Measurements from ENCODE around the gene PPP1R27.
"Not testable (repeated sequence)": the region's sequence is repeated elsewhere in the genome, so short reads cannot be mapped to it uniquely, and the experiment has no call there.

PPP1R27 gene

GRCh38 chr17:81840826-81841778 lies 6.3 kb upstream of the PPP1R27 start:
- DNase-seq (ENCODE audit: low read depth in 2 of 2) = no peak

DNA sequence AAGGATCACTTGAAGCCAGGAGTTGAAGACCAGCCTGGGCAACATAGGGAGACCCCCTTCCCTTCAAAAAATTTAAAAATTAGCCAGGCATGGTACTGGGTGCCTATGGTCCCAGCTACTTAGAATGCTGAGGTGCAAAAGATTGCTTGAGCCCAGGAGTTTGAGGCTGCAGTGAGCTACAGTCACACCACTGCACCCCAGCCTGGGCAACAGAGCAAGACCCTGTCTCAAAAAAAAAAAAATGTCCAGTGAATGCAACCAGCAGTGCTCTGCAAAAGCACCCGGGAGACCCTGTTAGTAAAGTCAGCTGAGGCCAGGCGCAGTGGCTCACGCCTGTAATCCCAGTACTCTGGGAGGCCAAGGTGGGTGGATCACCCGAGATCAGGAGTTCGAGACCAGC lies 5.2 kb upstream of the PPP1R27 start:
- DNase-seq (ENCODE audit: low read depth in 2 of 2) = not testable (repeated sequence)

GRCh38 chr17:81839301-81839700 lies 4.5 kb upstream of the PPP1R27 start:
- DNase-seq (ENCODE audit: low read depth in 2 of 2) = no peak

- no peak for DNase-seq (ENCODE audit: low read depth in 2 of 2)
Measured at GRCh38 chr17:81838753-81839255, 4.0 kb upstream of the PPP1R27 start.

- no peak for DNase-seq (ENCODE audit: low read depth in 2 of 2)
Measured at GRCh38 chr17:81837641-81838040, 2.8 kb upstream of the PPP1R27 start.

DNA sequence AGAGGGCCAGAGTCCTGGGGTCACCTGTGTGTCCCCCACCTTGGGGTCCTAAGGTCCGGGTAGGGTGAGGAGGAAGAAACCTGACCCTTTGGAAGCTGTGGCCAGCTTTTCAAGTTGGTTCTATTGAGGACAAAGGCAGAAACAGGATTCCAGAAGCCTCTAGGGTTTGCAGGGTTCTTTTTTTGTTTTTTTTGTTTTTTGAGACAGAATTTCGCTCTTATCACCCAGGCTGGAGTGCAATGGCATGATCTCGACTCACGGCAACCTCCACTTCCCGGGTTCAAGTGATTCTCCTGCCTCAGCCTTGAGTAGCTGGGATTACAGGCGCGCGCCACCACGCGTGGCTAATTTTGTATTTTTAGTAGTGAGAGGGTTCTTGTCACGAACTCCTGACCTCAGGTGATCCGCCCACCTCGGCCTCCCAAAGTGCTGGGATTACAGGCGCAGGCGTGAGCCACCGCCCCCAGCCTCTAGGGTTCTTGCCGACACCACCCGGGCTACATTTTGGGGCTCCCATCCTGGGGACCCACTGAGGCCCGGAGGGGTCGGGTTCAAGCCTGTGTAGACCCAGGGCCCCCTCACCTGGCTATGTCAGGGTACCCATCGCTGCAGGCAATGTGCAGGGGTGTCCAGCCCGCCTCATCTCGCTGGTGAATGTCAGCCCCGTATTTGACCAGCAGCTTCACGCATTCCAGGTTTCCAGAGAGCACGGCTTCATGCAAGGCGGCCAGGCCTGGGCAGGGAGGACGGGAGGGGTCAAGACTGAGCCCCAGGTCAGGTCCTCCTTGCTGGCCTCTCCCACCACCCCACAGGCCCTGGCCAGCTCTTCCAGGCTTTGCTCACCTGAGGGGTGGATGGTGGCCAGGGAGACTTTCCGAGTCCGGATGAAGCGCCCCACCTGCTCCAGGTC lies 674 bp downstream of the PPP1R27 start:
- DNase-seq (ENCODE audit: low read depth in 2 of 2) = no peak

DNA sequence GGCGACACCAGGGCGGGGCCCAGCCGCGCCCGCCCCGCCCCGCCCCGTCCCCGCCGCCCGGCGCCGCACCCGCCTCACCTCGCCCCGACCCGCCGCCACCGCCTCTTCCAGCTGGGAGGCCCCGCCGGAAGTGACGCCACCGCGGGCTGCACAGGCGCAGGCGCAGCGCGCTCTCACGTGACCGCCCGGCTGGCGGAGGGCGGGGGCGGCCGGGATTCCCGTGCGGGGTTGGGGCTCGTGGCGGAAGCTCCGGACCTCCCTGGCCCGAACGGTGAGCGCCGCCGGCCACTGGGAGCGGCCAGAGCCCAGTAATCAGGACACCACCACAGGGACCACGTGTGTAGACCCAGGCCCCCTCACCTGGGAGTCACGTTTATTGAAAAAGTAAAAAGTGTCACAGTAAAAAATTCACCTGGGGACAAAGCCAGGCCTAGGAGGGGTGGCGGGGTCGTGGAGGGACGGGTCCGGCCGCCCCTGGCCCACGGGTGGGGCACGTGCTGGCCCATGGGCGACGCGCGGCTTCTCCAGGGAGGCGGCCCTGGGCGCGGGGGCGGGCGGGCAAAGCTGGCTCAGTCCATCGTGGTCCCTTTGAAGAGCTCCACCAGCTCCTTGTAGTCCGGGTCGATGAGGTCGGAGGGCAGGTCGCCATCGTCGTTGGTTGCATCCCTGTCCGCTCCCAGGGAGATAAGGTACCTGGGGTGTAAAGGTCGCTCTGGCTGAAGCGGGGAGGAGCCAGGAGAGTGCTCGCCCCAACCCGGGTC lies 1.5 kb downstream of the PPP1R27 start, which contains the start of gene MCRIP1:
Gene MCRIP1 (minus strand): TSS at position 132 of the 761 bp plus-strand sequence. CDS start 8,785 bp downstream, outside the sequence.
- DNase-seq (ENCODE audit: low read depth in 2 of 2) = peak; percentile 85 to 95

DNA sequence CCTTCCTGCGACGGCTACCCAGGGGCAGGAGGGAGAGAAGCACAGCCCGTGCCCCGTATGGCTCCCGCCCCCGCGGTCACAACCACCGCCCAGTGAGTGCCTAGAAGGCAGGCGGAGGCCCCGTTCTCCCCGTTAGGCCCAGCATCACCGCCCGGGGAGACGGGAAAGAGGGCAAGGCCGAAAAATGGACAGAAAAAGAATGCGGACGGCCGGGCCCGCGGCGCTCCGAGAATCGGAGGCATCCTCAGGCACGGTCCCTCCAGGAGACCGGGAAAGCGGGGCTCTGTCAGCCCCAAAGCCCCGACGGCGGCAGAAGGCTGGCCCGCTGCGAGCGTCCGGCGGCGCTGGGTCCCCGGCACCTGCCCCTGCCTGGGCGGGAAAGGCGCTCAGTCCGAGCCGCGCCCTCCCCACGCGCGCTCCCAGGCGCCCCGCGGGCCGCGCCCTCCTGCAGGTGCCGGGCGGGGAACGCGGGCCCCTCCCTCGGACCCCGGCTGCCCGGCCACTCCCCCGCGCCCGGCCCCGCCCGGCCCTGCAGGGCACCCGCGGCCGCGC lies 2.2 kb downstream of the PPP1R27 start:
- peak in 1 of 2 donors; percentile 42 for DNase-seq (ENCODE audit: low read depth in 2 of 2)

DNA sequence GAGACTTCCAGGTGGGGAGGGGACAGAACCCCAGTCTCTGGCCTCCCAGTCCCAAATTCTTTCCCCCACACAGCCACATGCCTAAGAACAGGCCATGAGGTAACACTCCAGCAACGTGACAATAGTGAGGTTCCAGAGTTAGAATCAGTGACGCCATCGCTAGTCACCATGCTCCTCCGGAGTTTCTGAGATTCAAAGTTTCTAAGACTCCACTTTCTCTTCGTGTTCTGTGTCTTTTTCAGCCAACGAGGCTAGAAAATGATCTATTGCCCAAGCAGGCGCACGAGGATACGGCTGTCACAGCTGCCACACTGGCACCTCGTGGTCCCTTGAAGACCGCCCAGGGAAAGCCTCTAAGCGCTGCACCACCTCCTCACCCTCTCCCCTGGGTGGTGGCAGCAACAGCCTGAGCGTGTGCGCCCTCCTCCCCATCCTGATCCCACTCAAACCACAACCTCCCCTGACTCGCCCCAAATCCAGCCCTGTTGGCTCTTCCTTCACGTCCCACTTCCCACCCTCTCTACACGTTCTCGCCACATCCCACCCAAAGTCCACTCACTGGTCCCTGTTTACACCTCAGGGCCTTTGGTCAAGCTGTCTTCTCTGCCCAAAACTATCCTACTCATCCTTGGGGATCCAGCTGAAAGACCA lies 2.8 kb downstream of the PPP1R27 start:
- peak in 1 of 2 donors; percentile 49 for DNase-seq (ENCODE audit: low read depth in 2 of 2)

- DNase-seq (ENCODE audit: low read depth in 2 of 2) = no peak
Measured at GRCh38 chr17:81831563-81831956, 3.3 kb downstream of the PPP1R27 start.

DNA sequence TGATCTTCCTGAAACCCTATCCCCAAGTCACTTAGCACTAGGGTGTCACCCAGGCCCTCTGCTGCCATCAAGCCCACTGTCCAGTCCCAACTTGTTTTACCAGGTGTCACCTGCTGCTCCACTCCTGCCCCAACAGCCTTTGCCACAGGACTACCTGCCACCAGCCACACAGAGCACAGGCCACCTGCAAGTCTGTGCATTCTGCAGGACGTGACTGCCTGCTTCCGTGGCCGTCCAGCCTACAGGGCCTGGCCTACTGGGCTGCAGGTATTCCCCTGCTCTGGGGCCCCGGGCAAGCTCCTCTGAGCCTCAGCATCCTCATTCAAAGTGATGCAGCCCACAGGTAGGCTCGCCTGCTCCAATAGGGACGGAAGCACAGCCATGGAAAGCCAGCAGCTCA lies 5.0 kb downstream of the PPP1R27 start:
- no peak for DNase-seq (ENCODE audit: low read depth in 2 of 2)

- no peak for DNase-seq (ENCODE audit: low read depth in 2 of 2)
Measured at GRCh38 chr17:81828656-81829055, 6.2 kb downstream of the PPP1R27 start.

DNA sequence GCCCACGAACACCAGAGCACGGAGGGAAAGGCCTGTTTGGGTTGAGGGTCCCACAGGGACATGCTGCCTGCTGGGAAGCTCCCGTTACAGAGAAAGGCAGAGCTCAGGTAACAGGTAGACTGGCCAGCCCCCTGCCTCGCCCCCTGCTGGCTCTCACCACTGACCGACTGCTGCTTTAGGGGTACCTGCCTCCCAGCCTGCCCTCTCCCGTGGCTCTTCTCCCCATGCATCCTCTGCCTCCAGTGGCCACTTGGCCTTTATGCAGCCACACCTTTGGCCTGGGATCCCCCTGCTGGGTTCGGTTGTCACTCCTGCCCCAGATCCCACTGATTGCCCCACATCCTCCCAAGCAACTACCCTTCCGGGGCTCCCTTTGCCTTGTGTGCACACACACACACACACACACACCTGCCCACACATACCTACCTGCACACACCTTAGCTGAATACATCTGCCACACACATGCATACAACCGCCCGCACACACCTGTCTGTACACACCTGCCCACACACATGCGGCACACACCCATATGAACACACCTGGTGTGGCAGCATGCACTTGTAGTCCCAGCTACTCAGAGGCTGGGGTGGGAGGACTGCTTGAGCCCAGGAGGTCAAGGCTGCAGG lies 8.9 kb downstream of the PPP1R27 start:
- DNase-seq (ENCODE audit: low read depth in 2 of 2) = no peak

DNA sequence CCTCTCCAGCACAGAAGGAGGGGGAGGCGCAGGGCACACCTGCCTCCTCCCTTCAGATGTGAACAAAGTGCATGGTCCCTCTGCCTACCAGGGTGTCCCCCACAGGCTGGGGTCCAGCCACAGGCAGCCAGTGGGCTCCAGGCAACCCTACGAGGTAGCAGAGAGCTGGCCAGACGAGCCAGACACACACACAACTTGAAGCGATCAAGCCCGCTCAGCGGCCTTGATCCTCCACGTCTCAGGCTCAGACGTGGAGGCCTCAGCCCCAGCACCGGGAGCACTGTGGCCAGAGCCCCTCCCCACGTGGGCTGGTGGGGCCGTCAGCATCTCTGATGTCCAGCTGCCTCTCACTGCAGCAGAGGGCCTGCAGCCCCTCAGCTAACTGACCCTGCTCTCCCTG lies 10.3 kb downstream of the PPP1R27 start:
- no peak for DNase-seq (ENCODE audit: low read depth in 2 of 2)

DNA sequence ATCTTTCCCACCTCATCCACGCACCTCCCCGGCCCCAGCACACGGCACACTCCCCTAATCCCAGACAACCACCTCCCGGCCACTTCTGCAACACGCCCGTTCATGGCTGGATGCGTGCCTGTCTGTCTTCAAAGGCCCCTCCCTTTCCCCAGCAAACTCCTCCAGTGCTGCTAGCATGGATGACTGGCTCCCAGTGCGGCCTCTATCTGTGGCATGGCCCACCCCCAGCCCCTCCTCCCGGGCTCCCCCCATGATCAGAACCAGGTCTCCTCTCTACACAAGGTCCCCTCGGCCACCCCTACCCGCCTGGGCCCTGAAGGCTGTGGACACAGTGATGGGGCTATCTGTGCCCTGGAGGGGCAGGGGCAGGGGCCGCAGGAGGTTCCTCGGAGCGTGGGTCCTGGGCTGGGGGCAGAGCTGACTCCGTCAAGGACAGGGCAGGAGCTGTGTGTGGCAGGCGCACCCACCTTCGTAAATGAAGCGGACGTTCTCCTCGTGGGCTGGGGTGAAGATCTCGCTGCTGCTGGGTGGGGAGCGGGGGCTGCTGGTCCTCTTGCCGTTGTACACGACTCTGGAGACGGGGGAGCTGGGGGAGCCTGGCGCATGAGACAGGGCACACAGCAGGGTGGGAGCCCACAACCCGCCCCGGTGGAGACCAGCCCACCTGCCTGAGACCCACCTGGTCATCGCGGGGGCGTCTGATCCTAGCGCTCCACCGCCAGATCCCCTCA lies 10.9 kb downstream of the PPP1R27 start:
- no peak for DNase-seq (ENCODE audit: low read depth in 2 of 2)

DNA sequence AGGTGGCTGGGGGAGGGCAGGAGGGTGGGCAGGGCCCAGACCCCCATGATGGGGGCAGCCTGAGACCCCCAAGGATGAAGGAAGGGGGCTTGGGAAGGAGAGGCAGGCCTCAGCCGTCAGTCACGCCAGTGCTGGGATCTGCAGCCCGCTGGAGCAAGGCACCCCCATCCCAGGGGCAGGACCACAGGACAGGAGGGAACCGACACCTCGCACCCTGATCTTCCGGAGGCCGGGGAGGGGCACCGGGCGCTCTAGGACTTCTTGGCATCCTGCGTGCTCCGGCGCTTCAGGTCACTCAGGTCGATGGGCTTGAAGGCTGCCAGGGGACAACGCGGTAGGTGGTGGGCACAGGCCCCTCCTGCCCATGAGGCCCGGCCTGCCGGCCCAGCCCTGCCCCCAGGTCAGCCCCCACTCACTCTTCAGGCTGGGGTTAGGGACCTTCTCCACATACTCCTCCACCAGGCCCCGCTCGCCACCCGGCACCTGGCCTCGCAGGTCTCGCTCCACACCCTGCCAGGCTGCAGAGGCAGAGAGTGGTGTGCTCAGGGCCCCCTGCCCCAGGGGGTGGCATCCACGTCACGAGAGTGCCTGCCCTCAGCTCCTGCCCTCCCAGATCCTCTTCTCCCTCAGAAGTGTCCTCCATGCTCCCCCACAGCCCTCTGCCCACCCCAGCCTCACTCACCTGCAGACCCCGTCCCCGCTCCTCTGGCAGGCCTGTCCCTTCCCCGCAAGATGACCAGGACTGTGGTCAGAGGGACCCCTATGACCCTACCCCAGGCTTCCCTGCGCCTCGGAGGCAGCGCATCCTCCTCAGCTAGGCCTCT lies 11.6 kb downstream of the PPP1R27 start:
- DNase-seq (ENCODE audit: low read depth in 2 of 2) = no peak

DNA sequence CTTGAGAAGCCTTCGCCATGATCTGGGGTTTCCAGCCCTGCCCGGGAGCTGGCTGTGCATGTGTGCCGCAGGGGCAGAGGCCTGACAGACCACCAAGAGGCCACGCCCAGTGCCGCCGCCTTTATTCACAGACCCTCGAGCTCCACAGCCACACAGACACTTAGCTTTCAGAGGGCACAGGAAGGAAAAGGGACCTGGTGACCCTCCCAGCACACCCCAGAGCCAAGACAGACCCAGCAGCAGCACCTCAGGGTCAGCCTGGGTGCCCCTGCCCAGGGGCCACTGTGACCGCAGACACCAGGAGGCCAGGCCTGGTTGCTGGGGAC lies 12.6 kb downstream of the PPP1R27 start:
- DNase-seq (ENCODE audit: low read depth in 2 of 2) = no peak

DNA sequence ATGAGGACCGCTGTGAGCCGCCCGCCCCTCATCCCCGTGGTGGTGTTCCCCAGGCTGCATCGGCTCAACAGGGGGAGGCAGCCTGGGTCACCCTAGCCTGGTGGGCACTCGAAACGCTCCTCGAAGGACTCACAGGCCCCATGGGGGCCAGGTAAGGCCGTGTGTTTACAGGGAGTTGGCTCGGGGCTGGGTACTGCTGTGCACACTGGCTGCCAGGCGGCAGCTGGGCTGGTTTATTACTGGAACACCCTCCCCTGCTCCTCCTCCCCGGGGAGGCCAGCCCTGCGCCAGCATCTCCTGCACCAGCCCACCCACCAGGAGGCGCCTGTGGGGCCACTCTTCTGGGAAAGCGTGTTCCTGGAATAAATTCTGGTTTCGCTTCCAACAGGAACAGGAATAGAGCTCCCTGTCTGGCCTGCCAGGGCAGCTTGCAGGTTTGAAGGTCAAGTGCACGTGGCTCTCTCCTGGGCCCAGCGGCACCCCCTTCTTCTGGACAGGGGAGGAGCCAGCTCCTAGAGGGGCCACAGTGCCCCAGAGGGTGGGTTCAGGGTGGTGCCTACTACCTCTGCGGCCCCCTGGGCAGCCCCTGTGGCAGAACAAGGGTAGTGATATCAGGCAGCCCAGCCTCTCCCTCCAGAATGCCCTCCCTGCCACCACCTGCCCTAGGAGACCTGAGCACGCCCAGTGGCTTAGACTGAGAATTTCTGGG lies 13.1 kb downstream of the PPP1R27 start:
- no peak for DNase-seq (ENCODE audit: low read depth in 2 of 2)

All from stimulated activated CD8-positive, alpha-beta memory T cell treated with anti-CD3 and anti-CD28 coated beads, Interleukin-7, amount 100 ng/mL, for 4 hours (primary cell).